Measurements from ENCODE around the gene GPHN. TPM values are rescaled to one million over a fixed set of nuclear protein-coding genes. Genes with fewer than 3 reads are reported as not detected.

Gene GPHN
- total RNA-seq, 1 donor from 2014 or later: 8.8 TPM

DNA sequence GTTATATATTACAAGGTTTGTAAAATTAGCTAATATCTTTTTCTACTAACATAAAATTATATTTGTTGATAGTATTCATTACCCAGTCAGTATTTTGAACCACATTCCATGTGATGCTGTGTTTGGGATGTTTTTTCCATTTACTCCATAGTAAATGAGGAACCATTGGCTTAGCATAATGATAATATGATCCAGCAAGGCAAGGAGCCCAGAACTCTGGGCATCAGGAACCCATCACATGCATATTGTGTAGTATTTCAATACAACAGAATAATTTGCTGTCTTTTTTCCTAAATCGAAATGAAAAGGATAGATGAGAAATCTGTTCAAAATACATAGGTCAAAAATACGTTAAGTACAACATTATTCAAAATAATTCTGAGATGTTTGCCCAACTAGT lies 632.6 kb downstream of the GPHN start:
- H3K4me3 ChIP-seq (ENCODE audit: low read depth, low read length): no peak overlapping the region
- no peak for DNase-seq (ENCODE audit: low read depth)
- TF ChIP-seq, protein P1, sequence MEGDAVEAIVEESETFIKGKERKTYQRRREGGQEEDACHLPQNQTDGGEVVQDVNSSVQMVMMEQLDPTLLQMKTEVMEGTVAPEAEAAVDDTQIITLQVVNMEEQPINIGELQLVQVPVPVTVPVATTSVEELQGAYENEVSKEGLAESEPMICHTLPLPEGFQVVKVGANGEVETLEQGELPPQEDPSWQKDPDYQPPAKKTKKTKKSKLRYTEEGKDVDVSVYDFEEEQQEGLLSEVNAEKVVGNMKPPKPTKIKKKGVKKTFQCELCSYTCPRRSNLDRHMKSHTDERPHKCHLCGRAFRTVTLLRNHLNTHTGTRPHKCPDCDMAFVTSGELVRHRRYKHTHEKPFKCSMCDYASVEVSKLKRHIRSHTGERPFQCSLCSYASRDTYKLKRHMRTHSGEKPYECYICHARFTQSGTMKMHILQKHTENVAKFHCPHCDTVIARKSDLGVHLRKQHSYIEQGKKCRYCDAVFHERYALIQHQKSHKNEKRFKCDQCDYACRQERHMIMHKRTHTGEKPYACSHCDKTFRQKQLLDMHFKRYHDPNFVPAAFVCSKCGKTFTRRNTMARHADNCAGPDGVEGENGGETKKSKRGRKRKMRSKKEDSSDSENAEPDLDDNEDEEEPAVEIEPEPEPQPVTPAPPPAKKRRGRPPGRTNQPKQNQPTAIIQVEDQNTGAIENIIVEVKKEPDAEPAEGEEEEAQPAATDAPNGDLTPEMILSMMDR (conservative IDR thresholded peaks at IDR 0.05; ENCODE audit: low read depth, low read length): no peak

DNA sequence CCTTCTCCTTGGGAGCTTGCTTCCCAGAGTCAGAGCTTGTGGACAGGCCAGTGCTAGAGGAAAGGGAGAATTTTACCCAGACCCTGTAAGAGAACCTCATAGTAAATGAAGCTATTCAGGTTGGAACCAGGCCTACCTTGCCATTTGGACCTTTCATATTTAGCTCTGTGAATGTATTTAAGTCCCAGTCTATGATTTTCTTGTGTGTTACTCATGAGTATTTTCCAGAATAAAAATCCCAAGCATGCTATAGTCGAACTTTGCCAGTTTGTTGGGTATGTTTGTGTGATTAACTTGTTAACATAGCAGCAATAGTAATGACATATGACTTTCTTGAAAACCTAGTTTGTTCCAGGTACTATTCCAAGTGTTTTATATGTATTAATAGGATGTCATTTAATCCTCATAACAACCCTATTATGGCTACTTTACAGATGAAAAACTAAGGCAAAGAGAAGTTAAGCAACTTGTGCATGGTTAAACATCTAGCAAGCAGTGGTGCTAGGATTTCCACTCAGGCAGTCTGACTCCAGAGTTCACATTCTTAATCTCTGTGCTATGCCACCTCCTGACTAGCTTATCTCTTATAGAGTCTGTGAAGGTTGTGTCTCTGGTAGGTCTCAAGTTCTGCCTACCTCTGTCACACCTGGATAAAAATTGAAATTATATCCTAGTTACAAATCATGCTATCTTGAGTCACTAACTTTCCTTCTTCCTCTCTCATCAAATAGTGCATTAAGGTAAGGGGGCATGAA lies 633.4 kb downstream of the GPHN start:
- no peak for DNase-seq (ENCODE audit: low read depth)
- TF ChIP-seq, protein P1 (conservative IDR thresholded peaks at IDR 0.05; ENCODE audit: low read depth, low read length): no peak
- no peak overlapping the region for H3K4me3 ChIP-seq (ENCODE audit: low read depth, low read length)

DNA sequence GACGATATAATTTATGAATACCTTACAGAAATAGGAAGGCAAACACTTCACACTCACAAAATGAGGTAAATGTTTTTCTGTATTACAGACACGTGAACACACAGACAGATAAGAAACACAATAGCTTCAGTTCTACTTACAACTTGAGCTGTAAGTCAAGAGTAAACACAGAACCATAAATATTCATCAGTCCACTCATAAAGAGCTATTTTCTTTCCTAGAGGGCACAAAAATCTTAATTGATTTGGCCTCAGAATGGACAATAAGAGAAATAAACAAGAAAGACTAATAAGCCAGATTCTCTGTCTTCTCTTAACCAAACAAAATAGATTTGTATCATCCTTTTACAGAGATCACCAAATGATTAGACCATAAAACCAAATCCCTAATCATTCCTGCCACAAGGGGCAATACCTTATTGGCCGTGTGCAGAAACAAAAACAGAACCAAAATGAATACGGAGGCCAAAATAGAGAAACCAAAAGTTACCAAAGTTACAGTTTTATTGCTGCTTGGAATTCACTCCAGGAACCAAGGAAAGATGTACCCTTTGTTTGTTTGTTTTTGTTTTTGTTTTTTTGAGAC lies 643.2 kb downstream of the GPHN start:
- TF ChIP-seq, protein P1 (conservative IDR thresholded peaks at IDR 0.05; ENCODE audit: low read depth, low read length): peak; percentile 42
- no peak for DNase-seq (ENCODE audit: low read depth)
- no peak overlapping the region for H3K4me3 ChIP-seq (ENCODE audit: low read depth, low read length)

DNA sequence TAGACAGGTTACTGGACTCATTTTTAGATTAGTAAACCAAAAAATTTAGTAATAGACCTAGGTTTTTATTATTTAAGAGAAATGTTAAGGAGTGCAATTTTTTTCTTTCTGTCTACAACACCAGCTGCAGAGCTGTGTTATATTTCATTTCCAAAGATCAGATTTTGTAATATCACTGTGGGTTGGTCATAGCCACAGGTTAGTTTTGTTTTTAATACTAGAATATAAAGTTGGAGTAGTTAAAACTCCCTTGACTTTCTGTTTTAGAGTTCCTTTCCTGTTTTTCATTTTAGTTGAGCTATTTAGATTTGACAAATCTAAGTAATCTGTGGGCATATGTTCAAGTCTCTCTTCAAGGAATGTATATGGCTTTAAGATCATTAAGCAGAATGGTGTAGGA lies 650.6 kb downstream of the GPHN start:
- no peak for DNase-seq (ENCODE audit: low read depth)
- TF ChIP-seq, protein P1 (conservative IDR thresholded peaks at IDR 0.05; ENCODE audit: low read depth, low read length): no peak
- H3K4me3 ChIP-seq (ENCODE audit: low read depth, low read length): no peak overlapping the region

DNA sequence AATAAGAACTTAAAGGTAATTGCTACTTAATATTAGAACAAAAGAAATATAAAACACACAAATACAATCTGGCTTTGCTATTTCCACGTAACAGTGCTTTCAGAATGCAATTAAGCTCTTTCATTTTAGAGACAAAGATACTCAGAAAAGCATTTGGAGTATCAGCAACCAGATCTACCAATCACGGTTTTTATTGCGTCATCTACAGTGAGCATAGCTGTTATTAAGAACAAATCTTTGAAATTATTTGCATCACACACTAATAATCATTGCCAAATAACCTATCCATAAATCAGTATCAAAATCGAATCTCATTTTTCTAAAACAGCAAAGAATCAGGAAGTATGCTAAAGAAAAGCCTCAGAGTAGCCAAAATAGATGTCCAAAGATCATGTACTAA lies 654.4 kb downstream of the GPHN start:
- no peak overlapping the region for H3K4me3 ChIP-seq (ENCODE audit: low read depth, low read length)
- TF ChIP-seq, protein P1 (conservative IDR thresholded peaks at IDR 0.05; ENCODE audit: low read depth, low read length): no peak
- no peak for DNase-seq (ENCODE audit: low read depth)

DNA sequence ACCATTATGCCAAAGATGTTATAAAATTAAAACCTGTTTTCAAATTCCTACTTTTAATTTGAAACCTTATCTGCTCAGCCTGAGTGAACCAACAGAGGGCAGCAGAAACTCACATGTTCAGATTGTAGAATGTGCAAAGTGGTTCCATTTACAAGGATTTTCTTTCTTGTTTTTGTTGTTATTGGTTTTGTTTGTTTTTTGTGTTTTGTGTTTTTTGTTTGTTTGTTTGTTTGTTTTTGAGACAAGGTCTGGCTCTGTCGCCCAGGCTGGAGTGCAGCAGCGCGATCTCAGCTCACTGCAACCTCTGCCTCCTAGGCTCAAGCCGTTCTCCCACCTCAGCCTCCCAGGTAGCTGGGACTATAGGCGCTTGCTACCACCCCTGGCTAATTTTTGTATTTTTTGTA lies 658.5 kb downstream of the GPHN start:
- no peak overlapping the region for H3K4me3 ChIP-seq (ENCODE audit: low read depth, low read length)
- TF ChIP-seq, protein P1 (conservative IDR thresholded peaks at IDR 0.05; ENCODE audit: low read depth, low read length): peak; percentile 85
- no peak for DNase-seq (ENCODE audit: low read depth)

Measured in epithelial cell of proximal tubule (primary cell).